ENCODE measurements around the gene PKDCC. TPM values are rescaled to one million over a fixed set of nuclear protein-coding genes. Genes with fewer than 3 reads are reported as not detected.
A peak's percentile ranks its signal among the peaks of the same experiment; 100 is the strongest.

Gene PKDCC
- total and polyA plus RNA-seq, 2 of the 13 experiments (the other 11 are each of a cell fraction or from before 2014, with no cell fraction given) = 52.6 to 58.8 TPM

DNA sequence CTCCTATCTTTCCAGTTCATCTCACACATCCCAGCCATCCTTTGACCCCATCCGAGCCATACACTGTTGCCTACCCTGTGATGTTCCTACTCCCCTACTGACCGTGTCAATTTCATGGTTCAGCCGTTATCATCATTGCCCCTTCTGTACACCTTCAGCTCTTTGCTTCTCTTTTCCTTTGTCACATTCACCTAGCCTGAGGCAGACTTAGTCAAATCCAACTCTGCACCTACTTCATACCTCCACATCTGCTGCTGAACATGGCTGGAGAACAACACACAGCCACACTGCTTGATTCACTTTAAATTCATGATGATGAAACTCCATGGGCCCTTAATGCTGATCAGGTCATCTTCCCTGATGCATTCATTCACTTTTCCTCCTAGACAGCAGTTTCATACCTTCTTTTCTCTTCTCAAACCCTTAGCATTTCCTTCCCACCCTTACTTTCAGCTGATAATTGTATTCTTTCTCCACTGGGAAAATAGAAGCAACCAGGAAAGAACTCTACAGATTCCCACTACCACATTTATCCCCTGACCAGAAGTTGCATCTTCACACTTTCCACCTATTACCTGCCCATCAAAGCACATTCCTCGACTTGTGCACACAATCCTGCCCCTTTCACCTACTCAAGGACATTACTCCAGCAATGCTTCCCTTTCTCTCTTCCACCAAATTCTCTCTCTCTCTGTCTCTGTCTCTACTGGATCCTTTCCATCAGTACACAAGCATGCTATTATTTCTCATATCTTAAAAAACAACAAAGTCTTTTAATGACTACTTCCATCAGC lies 59.6 kb downstream of the PKDCC start (continued):
- TF ChIP-seq, protein P1, sequence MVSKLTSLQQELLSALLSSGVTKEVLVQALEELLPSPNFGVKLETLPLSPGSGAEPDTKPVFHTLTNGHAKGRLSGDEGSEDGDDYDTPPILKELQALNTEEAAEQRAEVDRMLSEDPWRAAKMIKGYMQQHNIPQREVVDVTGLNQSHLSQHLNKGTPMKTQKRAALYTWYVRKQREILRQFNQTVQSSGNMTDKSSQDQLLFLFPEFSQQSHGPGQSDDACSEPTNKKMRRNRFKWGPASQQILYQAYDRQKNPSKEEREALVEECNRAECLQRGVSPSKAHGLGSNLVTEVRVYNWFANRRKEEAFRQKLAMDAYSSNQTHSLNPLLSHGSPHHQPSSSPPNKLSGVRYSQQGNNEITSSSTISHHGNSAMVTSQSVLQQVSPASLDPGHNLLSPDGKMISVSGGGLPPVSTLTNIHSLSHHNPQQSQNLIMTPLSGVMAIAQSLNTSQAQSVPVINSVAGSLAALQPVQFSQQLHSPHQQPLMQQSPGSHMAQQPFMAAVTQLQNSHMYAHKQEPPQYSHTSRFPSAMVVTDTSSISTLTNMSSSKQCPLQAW (CRISPR knock-in tag; IDR thresholded peaks at IDR 0.05) = 0 out of 2 replicates have a peak, but pooled peaks have one; percentile 15
- TF ChIP-seq ZNF564 (CRISPR knock-in tag; IDR thresholded peaks at IDR 0.05) (no peak), ELF3 (CRISPR knock-in tag; IDR thresholded peaks at IDR 0.05) (peak; percentile 64; the same call in 1 of the 2 replicates), HCFC1 (IDR thresholded peaks at IDR 0.05; ENCODE audit: low read depth, low read length) (no peak), ZNF616 (CRISPR knock-in tag; IDR thresholded peaks at IDR 0.05; ENCODE audit: low read depth) (no peak), U2AF1 (optimal IDR thresholded peaks at IDR 0.05; ENCODE audit: low read depth, low read length) (no peak), STAG1 (CRISPR knock-in tag; IDR thresholded peaks at IDR 0.05) (0 out of 2 replicates have a peak, but pooled peaks have one; percentile 23), NFKB2 (CRISPR knock-in tag; IDR thresholded peaks at IDR 0.05; ENCODE audit: borderline replicate concordance) (no peak), ZNF282 (IDR thresholded peaks at IDR 0.05; ENCODE audit: partially characterized antibody) (no peak), ZNF264 (CRISPR knock-in tag; IDR thresholded peaks at IDR 0.05) (no peak), PAX8 (CRISPR knock-in tag; IDR thresholded peaks at IDR 0.05; ENCODE audit: borderline replicate concordance) (no peak), HIVEP1 (CRISPR knock-in tag; IDR thresholded peaks at IDR 0.05) (no peak), MED13 (CRISPR knock-in tag; IDR thresholded peaks at IDR 0.05) (no peak), SOX5 (CRISPR knock-in tag; IDR thresholded peaks at IDR 0.05; ENCODE audit: borderline replicate concordance) (peak; percentile 49; the same call in 1 of the 2 replicates), ZNF326 (CRISPR knock-in tag; IDR thresholded peaks at IDR 0.05; ENCODE audit: borderline replicate concordance) (no peak), ZKSCAN5 (CRISPR knock-in tag; IDR thresholded peaks at IDR 0.05) (no peak), ZSCAN31 (CRISPR knock-in tag; IDR thresholded peaks at IDR 0.05; ENCODE audit: low read depth) (peak; percentile 23; the same call in 1 of the 2 replicates)
- TF ChIP-seq, protein P2, sequence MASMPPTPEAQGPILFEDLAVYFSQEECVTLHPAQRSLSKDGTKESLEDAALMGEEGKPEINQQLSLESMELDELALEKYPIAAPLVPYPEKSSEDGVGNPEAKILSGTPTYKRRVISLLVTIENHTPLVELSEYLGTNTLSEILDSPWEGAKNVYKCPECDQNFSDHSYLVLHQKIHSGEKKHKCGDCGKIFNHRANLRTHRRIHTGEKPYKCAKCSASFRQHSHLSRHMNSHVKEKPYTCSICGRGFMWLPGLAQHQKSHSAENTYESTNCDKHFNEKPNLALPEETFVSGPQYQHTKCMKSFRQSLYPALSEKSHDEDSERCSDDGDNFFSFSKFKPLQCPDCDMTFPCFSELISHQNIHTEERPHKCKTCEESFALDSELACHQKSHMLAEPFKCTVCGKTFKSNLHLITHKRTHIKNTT (CRISPR knock-in tag; IDR thresholded peaks at IDR 0.05) = no peak
- TF ChIP-seq, protein P3, sequence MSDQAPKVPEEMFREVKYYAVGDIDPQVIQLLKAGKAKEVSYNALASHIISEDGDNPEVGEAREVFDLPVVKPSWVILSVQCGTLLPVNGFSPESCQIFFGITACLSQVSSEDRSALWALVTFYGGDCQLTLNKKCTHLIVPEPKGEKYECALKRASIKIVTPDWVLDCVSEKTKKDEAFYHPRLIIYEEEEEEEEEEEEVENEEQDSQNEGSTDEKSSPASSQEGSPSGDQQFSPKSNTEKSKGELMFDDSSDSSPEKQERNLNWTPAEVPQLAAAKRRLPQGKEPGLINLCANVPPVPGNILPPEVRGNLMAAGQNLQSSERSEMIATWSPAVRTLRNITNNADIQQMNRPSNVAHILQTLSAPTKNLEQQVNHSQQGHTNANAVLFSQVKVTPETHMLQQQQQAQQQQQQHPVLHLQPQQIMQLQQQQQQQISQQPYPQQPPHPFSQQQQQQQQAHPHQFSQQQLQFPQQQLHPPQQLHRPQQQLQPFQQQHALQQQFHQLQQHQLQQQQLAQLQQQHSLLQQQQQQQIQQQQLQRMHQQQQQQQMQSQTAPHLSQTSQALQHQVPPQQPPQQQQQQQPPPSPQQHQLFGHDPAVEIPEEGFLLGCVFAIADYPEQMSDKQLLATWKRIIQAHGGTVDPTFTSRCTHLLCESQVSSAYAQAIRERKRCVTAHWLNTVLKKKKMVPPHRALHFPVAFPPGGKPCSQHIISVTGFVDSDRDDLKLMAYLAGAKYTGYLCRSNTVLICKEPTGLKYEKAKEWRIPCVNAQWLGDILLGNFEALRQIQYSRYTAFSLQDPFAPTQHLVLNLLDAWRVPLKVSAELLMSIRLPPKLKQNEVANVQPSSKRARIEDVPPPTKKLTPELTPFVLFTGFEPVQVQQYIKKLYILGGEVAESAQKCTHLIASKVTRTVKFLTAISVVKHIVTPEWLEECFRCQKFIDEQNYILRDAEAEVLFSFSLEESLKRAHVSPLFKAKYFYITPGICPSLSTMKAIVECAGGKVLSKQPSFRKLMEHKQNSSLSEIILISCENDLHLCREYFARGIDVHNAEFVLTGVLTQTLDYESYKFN (CRISPR knock-in tag; conservative IDR thresholded peaks at IDR 0.05) = peak; percentile 54; the same call in 1 of the 2 replicates
- TF ChIP-seq, protein P4, sequence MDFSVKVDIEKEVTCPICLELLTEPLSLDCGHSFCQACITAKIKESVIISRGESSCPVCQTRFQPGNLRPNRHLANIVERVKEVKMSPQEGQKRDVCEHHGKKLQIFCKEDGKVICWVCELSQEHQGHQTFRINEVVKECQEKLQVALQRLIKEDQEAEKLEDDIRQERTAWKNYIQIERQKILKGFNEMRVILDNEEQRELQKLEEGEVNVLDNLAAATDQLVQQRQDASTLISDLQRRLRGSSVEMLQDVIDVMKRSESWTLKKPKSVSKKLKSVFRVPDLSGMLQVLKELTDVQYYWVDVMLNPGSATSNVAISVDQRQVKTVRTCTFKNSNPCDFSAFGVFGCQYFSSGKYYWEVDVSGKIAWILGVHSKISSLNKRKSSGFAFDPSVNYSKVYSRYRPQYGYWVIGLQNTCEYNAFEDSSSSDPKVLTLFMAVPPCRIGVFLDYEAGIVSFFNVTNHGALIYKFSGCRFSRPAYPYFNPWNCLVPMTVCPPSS (IDR thresholded peaks at IDR 0.05) = no peak
- TF ChIP-seq, protein P5, sequence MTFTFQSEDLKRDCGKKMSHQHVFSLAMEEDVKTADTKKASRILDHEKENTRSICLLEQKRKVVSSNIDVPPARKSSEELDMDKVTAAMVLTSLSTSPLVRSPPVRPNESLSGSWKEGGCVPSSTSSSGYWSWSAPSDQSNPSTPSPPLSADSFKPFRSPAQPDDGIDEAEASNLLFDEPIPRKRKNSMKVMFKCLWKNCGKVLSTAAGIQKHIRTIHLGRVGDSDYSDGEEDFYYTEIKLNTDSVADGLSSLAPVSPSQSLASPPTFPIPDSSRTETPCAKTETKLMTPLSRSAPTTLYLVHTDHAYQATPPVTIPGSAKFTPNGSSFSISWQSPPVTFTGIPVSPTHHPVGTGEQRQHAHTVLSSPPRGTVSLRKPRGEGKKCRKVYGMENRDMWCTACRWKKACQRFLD (CRISPR knock-in tag; IDR thresholded peaks at IDR 0.05; ENCODE audit: borderline replicate concordance) = no peak

Data from HepG2 (cell line).